A673 (cell line): ENCODE results near the gene CRP.

Source experiments
- EZH2 ChIP-seq: fragments of 200-600 bp; sonication (generic); IDR thresholded peaks from 2 replicates; pipeline ENCODE4 v1.6.1; 2017; ENCODE audit warnings: borderline replicate concordance, low read depth, mild to moderate bottlenecking, mixed read lengths, antibody characterized with exemption, low read length; ENCODE audit not compliant: poor library complexity, severe bottlenecking
- TF ChIP-seq, protein P1 (sequence below): fragments of 300-800, 200-600 bp; sonication (generic); conservative IDR thresholded peaks from 2 replicates; pipeline ENCODE4 v1.5.1; 2017; ENCODE audit warnings: low read depth, mild to moderate bottlenecking, antibody characterized with exemption, low read length, moderate library complexity, mixed read lengths

GRCh38 chr1:159699246-159699645, 15.1 kb downstream of the CRP start:
- TF ChIP-seq, protein P1, sequence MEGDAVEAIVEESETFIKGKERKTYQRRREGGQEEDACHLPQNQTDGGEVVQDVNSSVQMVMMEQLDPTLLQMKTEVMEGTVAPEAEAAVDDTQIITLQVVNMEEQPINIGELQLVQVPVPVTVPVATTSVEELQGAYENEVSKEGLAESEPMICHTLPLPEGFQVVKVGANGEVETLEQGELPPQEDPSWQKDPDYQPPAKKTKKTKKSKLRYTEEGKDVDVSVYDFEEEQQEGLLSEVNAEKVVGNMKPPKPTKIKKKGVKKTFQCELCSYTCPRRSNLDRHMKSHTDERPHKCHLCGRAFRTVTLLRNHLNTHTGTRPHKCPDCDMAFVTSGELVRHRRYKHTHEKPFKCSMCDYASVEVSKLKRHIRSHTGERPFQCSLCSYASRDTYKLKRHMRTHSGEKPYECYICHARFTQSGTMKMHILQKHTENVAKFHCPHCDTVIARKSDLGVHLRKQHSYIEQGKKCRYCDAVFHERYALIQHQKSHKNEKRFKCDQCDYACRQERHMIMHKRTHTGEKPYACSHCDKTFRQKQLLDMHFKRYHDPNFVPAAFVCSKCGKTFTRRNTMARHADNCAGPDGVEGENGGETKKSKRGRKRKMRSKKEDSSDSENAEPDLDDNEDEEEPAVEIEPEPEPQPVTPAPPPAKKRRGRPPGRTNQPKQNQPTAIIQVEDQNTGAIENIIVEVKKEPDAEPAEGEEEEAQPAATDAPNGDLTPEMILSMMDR: no peak
- no peak for TF ChIP-seq EZH2
